Omental fat pad (tissue), 4 donors: ENCODE data around the gene TCF4. TPM values are rescaled to one million over a fixed set of nuclear protein-coding genes. Genes with fewer than 3 reads are reported as not detected.

Experiments
- ATAC-seq: fragments of 150-250 bp; one replicate; pipeline ENCODE4 v1.9.1; 2016; ENCODE audit warnings: mild to moderate bottlenecking, moderate library complexity; ENCODE audit not compliant: low FRiP score
- DNase-seq: peaks from one replicate; pipeline ENCODE4 v3.0.0-alpha.2; 2019; ENCODE audit warnings: low spot score
- total RNA-seq, 4 donors: library from RNA; depleted of rRNA; stranded (reverse); fragments of >200 nt; gene quantifications; one replicate each; pipeline ENCODE4 v1.1.0, GENCODE V29; 2016
- TF ChIP-seq, protein P1 (sequence below), 3 donors: fragments of 450-650 bp; IDR thresholded peaks; one replicate each; pipeline ENCODE4 v1.5.1; 2016 to 2017; ENCODE audit warnings: antibody characterized with exemption in 3 of 3, mild to moderate bottlenecking in 3 of 3, moderate library complexity in 2 of 3

Gene TCF4
- total RNA-seq, 4 donors from 2014 or later, result 113 to 381 (median 141) TPM

DNA sequence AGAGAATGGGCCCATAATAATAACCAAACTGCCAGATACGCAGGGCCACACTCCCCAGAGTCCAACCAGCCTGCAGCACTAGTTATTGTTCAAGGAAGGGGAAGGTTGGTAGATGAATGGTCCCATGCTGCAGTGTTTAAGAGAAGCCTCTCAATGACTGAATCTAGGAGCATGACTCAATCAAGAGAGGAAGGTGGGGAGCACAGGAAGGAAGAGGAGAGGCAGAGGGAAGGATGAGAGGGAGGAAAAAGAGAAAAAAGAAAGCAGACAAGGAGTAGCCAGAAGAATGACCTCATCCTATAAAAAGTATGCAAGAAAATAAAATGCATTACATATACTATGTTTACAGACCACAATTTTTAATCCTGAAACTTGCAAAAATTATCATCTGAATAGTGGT lies 174.5 kb downstream of the TCF4 start:
- DNase-seq (no peak), ATAC-seq (no peak)
- TF ChIP-seq, protein P1, sequence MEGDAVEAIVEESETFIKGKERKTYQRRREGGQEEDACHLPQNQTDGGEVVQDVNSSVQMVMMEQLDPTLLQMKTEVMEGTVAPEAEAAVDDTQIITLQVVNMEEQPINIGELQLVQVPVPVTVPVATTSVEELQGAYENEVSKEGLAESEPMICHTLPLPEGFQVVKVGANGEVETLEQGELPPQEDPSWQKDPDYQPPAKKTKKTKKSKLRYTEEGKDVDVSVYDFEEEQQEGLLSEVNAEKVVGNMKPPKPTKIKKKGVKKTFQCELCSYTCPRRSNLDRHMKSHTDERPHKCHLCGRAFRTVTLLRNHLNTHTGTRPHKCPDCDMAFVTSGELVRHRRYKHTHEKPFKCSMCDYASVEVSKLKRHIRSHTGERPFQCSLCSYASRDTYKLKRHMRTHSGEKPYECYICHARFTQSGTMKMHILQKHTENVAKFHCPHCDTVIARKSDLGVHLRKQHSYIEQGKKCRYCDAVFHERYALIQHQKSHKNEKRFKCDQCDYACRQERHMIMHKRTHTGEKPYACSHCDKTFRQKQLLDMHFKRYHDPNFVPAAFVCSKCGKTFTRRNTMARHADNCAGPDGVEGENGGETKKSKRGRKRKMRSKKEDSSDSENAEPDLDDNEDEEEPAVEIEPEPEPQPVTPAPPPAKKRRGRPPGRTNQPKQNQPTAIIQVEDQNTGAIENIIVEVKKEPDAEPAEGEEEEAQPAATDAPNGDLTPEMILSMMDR (IDR thresholded peaks at IDR 0.05), result no peak

GRCh38 chr18:55407774-55408535 lies 180.0 kb downstream of the TCF4 start:
- no peak for DNase-seq
- no peak for ATAC-seq
- TF ChIP-seq, protein P1 (IDR thresholded peaks at IDR 0.05), result no peak

- TF ChIP-seq, protein P1 (IDR thresholded peaks at IDR 0.05), result no peak
- ATAC-seq (no peak), DNase-seq (no peak)
Measured at GRCh38 chr18:55407191-55407590, 180.8 kb downstream of the TCF4 start.

DNA sequence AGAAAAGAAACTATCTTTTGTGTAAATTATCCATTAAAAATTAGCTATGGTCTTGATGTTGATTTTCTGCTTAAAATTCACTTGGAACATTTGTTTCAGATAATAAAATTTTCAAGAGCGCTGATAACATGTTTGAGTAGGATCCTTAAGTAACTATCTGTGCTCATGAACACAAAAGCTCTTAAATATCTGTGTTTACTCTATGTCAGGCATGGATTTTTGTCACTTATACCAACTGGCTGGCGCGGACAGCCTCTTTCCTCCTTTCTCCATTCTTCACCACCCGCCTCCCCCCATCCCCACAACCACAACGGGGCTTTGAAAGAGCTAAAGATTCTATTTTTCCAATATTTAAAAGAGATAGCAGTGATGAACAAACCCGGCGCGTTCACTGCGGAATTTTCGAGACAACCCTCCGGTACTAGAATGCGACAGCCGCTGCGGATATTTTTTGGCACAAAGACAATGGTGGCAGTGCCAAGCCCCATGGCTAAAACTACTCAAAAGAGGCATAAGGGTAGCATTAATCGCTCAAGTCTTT lies 181.5 kb downstream of the TCF4 start:
- no peak for ATAC-seq

GRCh38 chr18:55405893-55406406 lies 182.0 kb downstream of the TCF4 start:
- DNase-seq (peak; percentile 88), ATAC-seq (peak; percentile 80)
- TF ChIP-seq, protein P1 (IDR thresholded peaks at IDR 0.05), result no peak

More for the DNA sequence above, 181.5 kb downstream of the TCF4 start:
- no peak for DNase-seq
- TF ChIP-seq, protein P1 (IDR thresholded peaks at IDR 0.05), result no peak

GRCh38 chr18:55405475-55405874 lies 182.5 kb downstream of the TCF4 start:
- DNase-seq (no peak), ATAC-seq (no peak)
- TF ChIP-seq, protein P1 (IDR thresholded peaks at IDR 0.05), result no peak
